Neuronal stem cell (in vitro differentiated cells): ENCODE measurements around the gene C1orf116.
A peak's percentile ranks its signal among the peaks of the same experiment; 100 is the strongest.

Experiments
- DNase-seq: peaks from one replicate; pipeline ENCODE4 v3.0.0-alpha.2; 2013; ENCODE audit warnings: low spot score
- H2AFZ ChIP-seq: one replicate; pipeline ENCODE4 v1.6.1; 2013; ENCODE audit warnings: mild to moderate bottlenecking, low read length, inconsistent platforms
- H2AK5ac ChIP-seq: 2 replicates; pipeline ENCODE4 v1.6.1; 2013; ENCODE audit warnings: low read depth, mild to moderate bottlenecking, inconsistent platforms, low read length, moderate library complexity, mixed read lengths
- H2BK120ac ChIP-seq: 2 replicates; pipeline ENCODE4 v1.6.1; 2013; ENCODE audit warnings: low read depth, mild to moderate bottlenecking, inconsistent platforms, low read length, moderate library complexity, mixed read lengths
- H2BK12ac ChIP-seq: one replicate; pipeline ENCODE4 v1.6.1; 2013; ENCODE audit warnings: low read length, inconsistent platforms
- H2BK15ac ChIP-seq: 2 replicates; pipeline ENCODE4 v1.6.1; 2013; ENCODE audit warnings: mild to moderate bottlenecking, low read length, inconsistent platforms, mixed read lengths
- H2BK5ac ChIP-seq: one replicate; pipeline ENCODE4 v1.6.1; 2013; ENCODE audit warnings: inconsistent platforms, mild to moderate bottlenecking, low read length, moderate library complexity
- H3K14ac ChIP-seq: one replicate; pipeline ENCODE4 v1.6.1; 2013; ENCODE audit warnings: low read length, inconsistent platforms
- H3K18ac ChIP-seq: 2 replicates; pipeline ENCODE4 v1.6.1; 2013; ENCODE audit warnings: low read length, inconsistent platforms
- H3K23ac ChIP-seq: 2 replicates; pipeline ENCODE4 v1.6.1; 2013; ENCODE audit warnings: low read depth, mild to moderate bottlenecking, mixed read lengths, low read length, inconsistent platforms; ENCODE audit not compliant: poor library complexity
- H3K27ac ChIP-seq: replicated peaks from 3 replicates; pipeline ENCODE4 v1.5.1; 2013; ENCODE audit warnings: low read length, inconsistent platforms
- H3K27me3 ChIP-seq, 3 experiments: 2 replicates each; pipeline ENCODE4 v1.6.1; 2013; ENCODE audit warnings: low read length in 3 of 3, mild to moderate bottlenecking in 2 of 3, inconsistent platforms in 1 of 3, low read depth in 1 of 3, mixed read lengths in 1 of 3, moderate library complexity in 1 of 3; ENCODE audit not compliant: control insufficient read depth in 3 of 3, insufficient read depth in 3 of 3
- H3K36me3 ChIP-seq, 2 donors: replicated peaks in 1 of 2; 2 replicates each; pipeline ENCODE4 v1.6.1; 2013; ENCODE audit warnings: low read length in 2 of 2; ENCODE audit not compliant: control insufficient read depth in 2 of 2, insufficient read depth in 2 of 2
- H3K4ac ChIP-seq: 2 replicates; pipeline ENCODE4 v1.6.1; 2013; ENCODE audit warnings: inconsistent platforms, mild to moderate bottlenecking, low read length, moderate library complexity
- H3K4me1 ChIP-seq, 2 donors: 1 replicate in 1 of 2; 2 replicates in 1 of 2; pipeline ENCODE4 v1.6.1; 2013; ENCODE audit warnings: low read length in 2 of 2, low read depth in 1 of 2; ENCODE audit not compliant: control insufficient read depth in 2 of 2, insufficient read depth in 1 of 2
- H3K4me2 ChIP-seq: one replicate; pipeline ENCODE4 v1.6.1; 2013; ENCODE audit warnings: mild to moderate bottlenecking, low read length, inconsistent platforms; ENCODE audit not compliant: insufficient read depth, poor library complexity, severe bottlenecking
- H3K4me3 ChIP-seq, 2 donors: 2 replicates each; pipeline ENCODE4 v1.5.1; 2013; ENCODE audit warnings: low read length in 2 of 2, mild to moderate bottlenecking in 2 of 2, inconsistent platforms in 1 of 2, moderate library complexity in 1 of 2
- H3K79me1 ChIP-seq: one replicate; pipeline ENCODE4 v1.6.1; 2013; ENCODE audit warnings: low read depth, mild to moderate bottlenecking, inconsistent platforms, low read length, moderate library complexity
- H3K9ac ChIP-seq: one replicate; pipeline ENCODE4 v1.6.1; 2013; ENCODE audit warnings: mild to moderate bottlenecking, low read depth, low read length, inconsistent platforms; ENCODE audit not compliant: poor library complexity
- H3K9me3 ChIP-seq, 2 donors: replicated peaks in 1 of 2; 2 replicates each; pipeline versions ENCODE3 to v1.6.1; 2013; ENCODE audit warnings: low read length in 2 of 2, mild to moderate bottlenecking in 2 of 2, inconsistent platforms in 1 of 2, low read depth in 1 of 2, mixed read lengths in 1 of 2, moderate library complexity in 1 of 2; ENCODE audit not compliant: control insufficient read depth in 2 of 2, insufficient read depth in 1 of 2
- H4K8ac ChIP-seq: one replicate; pipeline ENCODE4 v1.6.1; 2013; ENCODE audit warnings: low read depth, mild to moderate bottlenecking, inconsistent platforms, low read length, moderate library complexity
- H4K91ac ChIP-seq: one replicate; pipeline ENCODE4 v1.6.1; 2013; ENCODE audit warnings: low read length, low read depth, mild to moderate bottlenecking, inconsistent platforms; ENCODE audit not compliant: poor library complexity
- WGBS, 2 donors: extraction: QIAGEN DNeasy Blood & Tissue Kit; methylation state at CpG; one replicate each; pipeline ENCODE4 v1.1.7; 2013; ENCODE audit warnings: missing lambda C conversion rate in 2 of 2, mixed read lengths in 1 of 2; ENCODE audit not compliant: insufficient read length in 2 of 2, insufficient replicate concordance in 1 of 2; ENCODE audit errors: extremely low coverage in 2 of 2; 5-methylcytosine and 5-hydroxymethylcytosine counted together

Gene C1orf116

GRCh38 chr1:207021876-207022596 lies 10.5 kb downstream of the C1orf116 start:
- Histone ChIP-seq H2BK15ac (peak overlapping the region; percentile 6), H3K4ac (no peak overlapping the region), H3K79me1 (no peaks in the 10 kb centered on the region), H3K4me2 (no peak overlapping the region), H3K4me1 (peaks cover 8 to 9% of the 10 kb centered on the region in 2 donors), H2BK120ac (no peak overlapping the region), H2AK5ac (no peak overlapping the region), H3K18ac (no peak overlapping the region), H4K8ac (no peak overlapping the region), H3K4me3 (no peak overlapping the region), H3K27me3 (peaks cover 0 to 41% (median 0%) of the 10 kb centered on the region in 3 experiments), H3K9me3 (no peaks in the 10 kb centered on the region), H3K23ac (no peak overlapping the region), H3K36me3 (no peaks in the 10 kb centered on the region), H4K91ac (no peak overlapping the region), H3K14ac (no peak overlapping the region), H3K27ac (no peak overlapping the region), H2BK5ac (no peak overlapping the region), H3K9ac (no peak overlapping the region), H2AFZ (no peak overlapping the region), H2BK12ac (no peak overlapping the region)
- no peak for DNase-seq
- WGBS, 2 donors: no CpG with 5 or more reads among the region's 15 CpGs

- no peak overlapping the region for H2BK5ac ChIP-seq
- H3K23ac ChIP-seq: no peak overlapping the region
- H2BK12ac ChIP-seq: no peak overlapping the region
- no peak overlapping the region for H3K4me2 ChIP-seq
- no peak overlapping the region for H3K9ac ChIP-seq
- H3K27ac ChIP-seq: no peak overlapping the region
- peaks cover 8 to 9% of the 10 kb centered on the region in 2 donors for H3K4me1 ChIP-seq
- no peak overlapping the region for H4K91ac ChIP-seq
- H2BK15ac ChIP-seq: no peak overlapping the region
- no peak overlapping the region for H3K18ac ChIP-seq
- H3K79me1 ChIP-seq: no peaks in the 10 kb centered on the region
- no peak overlapping the region for H3K4me3 ChIP-seq
- H3K9me3 ChIP-seq: no peaks in the 10 kb centered on the region
- WGBS, 2 donors: no CpG with 5 or more reads among the region's 8 CpGs
- no peak overlapping the region for H4K8ac ChIP-seq
- no peak overlapping the region for H3K14ac ChIP-seq
- no peaks in the 10 kb centered on the region for H3K36me3 ChIP-seq
- H2AK5ac ChIP-seq: no peak overlapping the region
- no peak overlapping the region for H2AFZ ChIP-seq
- H3K4ac ChIP-seq: no peak overlapping the region
- no peak overlapping the region for H2BK120ac ChIP-seq
- no peak for DNase-seq
- H3K27me3 ChIP-seq: peaks cover 0 to 39% (median 0%) of the 10 kb centered on the region in 3 experiments
Observed at GRCh38 chr1:207021139-207021861, 11.3 kb downstream of the C1orf116 start.

- Histone ChIP-seq H3K27me3 (peaks cover 0 to 39% (median 0%) of the 10 kb centered on the region in 3 experiments), H2BK120ac (no peak overlapping the region), H3K9me3 (no peaks in the 10 kb centered on the region), H3K9ac (no peak overlapping the region), H3K4me3 (no peak overlapping the region), H2BK12ac (no peak overlapping the region), H3K36me3 (no peaks in the 10 kb centered on the region), H2AK5ac (no peak overlapping the region), H3K4me2 (no peak overlapping the region), H3K27ac (no peak overlapping the region), H3K23ac (no peak overlapping the region), H3K18ac (no peak overlapping the region), H4K8ac (no peak overlapping the region), H3K4me1 (peaks cover 8 to 9% of the 10 kb centered on the region in 2 donors), H4K91ac (no peak overlapping the region), H3K79me1 (no peaks in the 10 kb centered on the region), H2BK5ac (no peak overlapping the region), H2AFZ (no peak overlapping the region), H2BK15ac (no peak overlapping the region), H3K14ac (no peak overlapping the region), H3K4ac (no peak overlapping the region)
- no CpG with 5 or more reads among the region's 4 CpGs for WGBS, 2 donors
- DNase-seq: no peak
Observed at GRCh38 chr1:207020709-207021107, 11.8 kb downstream of the C1orf116 start.

- no CpG with 5 or more reads among the region's 9 CpGs for WGBS, 2 donors
- no peaks in the 10 kb centered on the region for H3K79me1 ChIP-seq
- DNase-seq: no peak
- peaks cover 0 to 40% (median 0%) of the 10 kb centered on the region in 3 experiments for H3K27me3 ChIP-seq
- H3K27ac ChIP-seq: no peak overlapping the region
- H3K4ac ChIP-seq: no peak overlapping the region
- no peak overlapping the region for H3K9ac ChIP-seq
- H4K8ac ChIP-seq: no peak overlapping the region
- H3K4me2 ChIP-seq: no peak overlapping the region
- no peak overlapping the region for H2BK15ac ChIP-seq
- no peak overlapping the region for H2BK120ac ChIP-seq
- H3K4me1 ChIP-seq: peaks cover 5 to 7% of the 10 kb centered on the region in 2 donors
- H2AFZ ChIP-seq: no peak overlapping the region
- no peak overlapping the region for H2AK5ac ChIP-seq
- no peaks in the 10 kb centered on the region for H3K9me3 ChIP-seq
- H3K18ac ChIP-seq: no peak overlapping the region
- H4K91ac ChIP-seq: no peak overlapping the region
- H2BK12ac ChIP-seq: no peak overlapping the region
- no peak overlapping the region for H3K23ac ChIP-seq
- no peak overlapping the region for H3K4me3 ChIP-seq
- no peaks in the 10 kb centered on the region for H3K36me3 ChIP-seq
- no peak overlapping the region for H2BK5ac ChIP-seq
- no peak overlapping the region for H3K14ac ChIP-seq
Observed at GRCh38 chr1:207020065-207020708, 12.4 kb downstream of the C1orf116 start.
